H9 (cell line): Measurements from ENCODE around the gene CYP2J2. TPM values are rescaled to one million over a fixed set of nuclear protein-coding genes. Genes with fewer than 3 reads are reported as not detected.
"Not testable (repeated sequence)": the region's sequence is repeated elsewhere in the genome, so short reads cannot be mapped to it uniquely, and the experiment has no call there.

Source experiments
- DNase-seq: peaks from one replicate; pipeline ENCODE4 v3.0.0-alpha.2; 2017
- H2AFZ ChIP-seq: one replicate; pipeline ENCODE4 v1.6.1; 2013; ENCODE audit warnings: mild to moderate bottlenecking, low read length, control low read depth, moderate library complexity
- H2AK5ac ChIP-seq: 2 replicates; pipeline ENCODE4 v1.6.1; 2013; ENCODE audit warnings: low read length, control low read depth, mixed read lengths; ENCODE audit not compliant: insufficient read length
- H2BK120ac ChIP-seq: one replicate; pipeline ENCODE4 v1.6.1; 2013; ENCODE audit warnings: low read depth, mild to moderate bottlenecking, low read length, control low read depth, inconsistent platforms; ENCODE audit not compliant: poor library complexity, severe bottlenecking
- H2BK12ac ChIP-seq: 2 replicates; pipeline ENCODE4 v1.6.1; 2013; ENCODE audit warnings: low read length, control low read depth, mixed read lengths, low read depth; ENCODE audit not compliant: insufficient read length
- H2BK15ac ChIP-seq: 2 replicates; pipeline ENCODE4 v1.6.1; 2013; ENCODE audit warnings: low read depth, low read length, control low read depth
- H2BK20ac ChIP-seq: one replicate; pipeline ENCODE4 v1.6.1; 2013; ENCODE audit warnings: low read depth, mild to moderate bottlenecking, low read length, control low read depth, inconsistent platforms; ENCODE audit not compliant: poor library complexity, severe bottlenecking
- H2BK5ac ChIP-seq: 2 replicates; pipeline ENCODE4 v1.6.1; 2013; ENCODE audit warnings: low read length, control low read depth, mixed read lengths; ENCODE audit not compliant: insufficient read length
- H3K14ac ChIP-seq: 2 replicates; pipeline ENCODE4 v1.6.1; 2013; ENCODE audit warnings: low read length, control low read depth; ENCODE audit not compliant: insufficient read depth
- H3K18ac ChIP-seq: 2 replicates; pipeline ENCODE4 v1.6.1; 2013; ENCODE audit warnings: low read depth, mild to moderate bottlenecking, mixed read lengths, low read length, control low read depth; ENCODE audit not compliant: insufficient read length
- H3K23ac ChIP-seq: 2 replicates; pipeline ENCODE4 v1.6.1; 2013; ENCODE audit warnings: low read length, control low read depth, mixed read lengths, low read depth; ENCODE audit not compliant: insufficient read length
- H3K23me2 ChIP-seq: 2 replicates; pipeline ENCODE4 v1.6.1; 2013; ENCODE audit warnings: low read depth, mild to moderate bottlenecking, mixed read lengths, low read length, control low read depth; ENCODE audit not compliant: insufficient read length, poor library complexity, severe bottlenecking
- H3K27ac ChIP-seq: 2 replicates; pipeline ENCODE4 v1.5.1; 2013; ENCODE audit warnings: low read length, control low read depth, mixed read lengths, low read depth; ENCODE audit not compliant: insufficient read length
- H3K27me3 ChIP-seq: 2 replicates; pipeline ENCODE4 v1.6.1; 2013; ENCODE audit warnings: low read length, control low read depth, inconsistent platforms; ENCODE audit not compliant: insufficient read depth
- H3K4ac ChIP-seq: 2 replicates; pipeline ENCODE4 v1.6.1; 2013; ENCODE audit warnings: low read depth, mild to moderate bottlenecking, control low read depth, inconsistent platforms, low read length, moderate library complexity
- H3K4me1 ChIP-seq: 2 replicates; pipeline ENCODE4 v1.6.1; 2013; ENCODE audit warnings: low read length, control low read depth, inconsistent platforms; ENCODE audit not compliant: insufficient read depth
- H3K4me2 ChIP-seq: 2 replicates; pipeline ENCODE4 v1.6.1; 2013; ENCODE audit warnings: low read length, control low read depth, mixed read lengths; ENCODE audit not compliant: insufficient read length, insufficient read depth
- H3K56ac ChIP-seq: 2 replicates; pipeline ENCODE4 v1.6.1; 2013; ENCODE audit warnings: low read depth, mild to moderate bottlenecking, mixed read lengths, low read length, control low read depth; ENCODE audit not compliant: insufficient read length
- H3K79me1 ChIP-seq: 2 replicates; pipeline ENCODE4 v1.6.1; 2013; ENCODE audit warnings: low read depth, mild to moderate bottlenecking, moderate library complexity, low read length, control low read depth, inconsistent platforms; ENCODE audit not compliant: insufficient read depth, poor library complexity, severe bottlenecking
- H3K79me2 ChIP-seq: 2 replicates; pipeline ENCODE4 v1.6.1; 2013; ENCODE audit warnings: low read length, control low read depth, inconsistent platforms; ENCODE audit not compliant: insufficient read depth
- H3K9ac ChIP-seq: 2 replicates; pipeline ENCODE4 v1.6.1; 2013; ENCODE audit warnings: low read length, control low read depth, mixed read lengths; ENCODE audit not compliant: insufficient read length; ENCODE audit errors: extremely low read depth
- H3K9me3 ChIP-seq: one replicate; pipeline ENCODE4 v1.6.1; 2013; ENCODE audit warnings: low read depth, low read length, inconsistent platforms; ENCODE audit not compliant: control insufficient read depth
- H3T11ph ChIP-seq: one replicate; pipeline ENCODE4 v1.6.1; 2013; ENCODE audit warnings: mild to moderate bottlenecking, low read length, control low read depth, inconsistent platforms
- H4K20me1 ChIP-seq: one replicate; pipeline ENCODE4 v1.6.1; 2013; ENCODE audit not compliant: control insufficient read depth, insufficient read length, insufficient read depth
- H4K5ac ChIP-seq: 2 replicates; pipeline ENCODE4 v1.6.1; 2013; ENCODE audit warnings: low read depth, mild to moderate bottlenecking, mixed read lengths, low read length, control low read depth; ENCODE audit not compliant: insufficient read length
- H4K8ac ChIP-seq: replicated peaks from 2 replicates; pipeline ENCODE4 v1.6.1; 2013; ENCODE audit warnings: low read length, control low read depth, mixed read lengths, low read depth; ENCODE audit not compliant: insufficient read length
- H4K91ac ChIP-seq: 2 replicates; pipeline ENCODE4 v1.6.1; 2013; ENCODE audit warnings: low read depth, mild to moderate bottlenecking, moderate library complexity, mixed read lengths, low read length, control low read depth; ENCODE audit not compliant: insufficient read length
- H3K27ac Mint-ChIP-seq, 3 experiments: 2 replicates in 2 of 3; 3 replicates in 1 of 3; pipeline ENCODE4 v1.8.0; 2020 to 2021; ENCODE audit warnings: mixed read lengths in 3 of 3, mild to moderate bottlenecking in 1 of 3, moderate library complexity in 1 of 3
- H3K27me3 Mint-ChIP-seq: 2 replicates; pipeline ENCODE4 v1.8.0; 2021; ENCODE audit warnings: low read depth, mild to moderate bottlenecking, moderate library complexity, mixed read lengths
- H3K36me3 Mint-ChIP-seq, 3 experiments: 2 replicates in 2 of 3; 3 replicates in 1 of 3; pipeline ENCODE4 v1.8.0; 2020 to 2021; ENCODE audit warnings: low read depth in 3 of 3, mixed read lengths in 3 of 3; ENCODE audit not compliant: insufficient read depth in 1 of 3
- H3K4me1 Mint-ChIP-seq, 2 experiments: 2 replicates each; pipeline ENCODE4 v1.8.0; 2020; ENCODE audit warnings: mixed read lengths in 2 of 2
- H3K4me3 Mint-ChIP-seq, 2 experiments: 2 replicates in 1 of 2; 3 replicates in 1 of 2; pipeline ENCODE4 v1.8.0; 2020 to 2021; ENCODE audit warnings: mild to moderate bottlenecking in 2 of 2, mixed read lengths in 2 of 2, moderate library complexity in 1 of 2
- H3K9me3 Mint-ChIP-seq, 2 experiments: 2 replicates in 1 of 2; 3 replicates in 1 of 2; pipeline ENCODE4 v1.8.0; 2020; ENCODE audit warnings: mild to moderate bottlenecking in 2 of 2, mixed read lengths in 2 of 2, moderate library complexity in 1 of 2
- WGBS: extraction: QIAGEN DNeasy Blood & Tissue Kit; methylation state at CpG from one replicate; pipeline ENCODE4 v1.1.7; 2013; ENCODE audit warnings: missing lambda C conversion rate, low lambda C conversion rate, mixed read lengths; ENCODE audit not compliant: insufficient read length; ENCODE audit errors: extremely low coverage; 5-methylcytosine and 5-hydroxymethylcytosine counted together
- total RNA-seq: library from RNA; stranded (reverse); gene quantifications from 2 replicates; pipeline ENCODE4 v1.2.1, GENCODE V29; 2021
- TF ChIP-seq, protein P1 (sequence below): fragments of 200-600 bp; sonication (generic); conservative IDR thresholded peaks from 3 replicates; pipeline ENCODE4 v1.8.0; 2021; ENCODE audit warnings: antibody characterized with exemption, mild to moderate bottlenecking

Gene CYP2J2
- total RNA-seq, 1 experiment from 2014 or later: 0.57 TPM

GRCh38 chr1:59915516-59915915 lies 11.1 kb downstream of the CYP2J2 start:
- H3K14ac ChIP-seq: no peak overlapping the region
- no peak overlapping the region for H2BK5ac ChIP-seq
- no peak overlapping the region for H3K27ac Mint-ChIP-seq
- no peaks in the 10 kb centered on the region for H3K79me2 ChIP-seq
- no peak overlapping the region for H4K8ac ChIP-seq
- no peaks in the 10 kb centered on the region for H3K27me3 ChIP-seq
- no peaks in the 10 kb centered on the region for H3K4me1 ChIP-seq
- H2BK15ac ChIP-seq: no peak overlapping the region
- no peaks in the 10 kb centered on the region for H3K36me3 Mint-ChIP-seq
- H3K4ac ChIP-seq: no peak overlapping the region
- no peak overlapping the region for H2AK5ac ChIP-seq
- no peak for DNase-seq
- H3K9ac ChIP-seq: no peak overlapping the region
- no peak overlapping the region for H4K91ac ChIP-seq
- no peak overlapping the region for H3K4me3 Mint-ChIP-seq
- H3K9me3 Mint-ChIP-seq: no peaks in the 10 kb centered on the region
- H3K4me2 ChIP-seq: no peak overlapping the region
- TF ChIP-seq, protein P1, sequence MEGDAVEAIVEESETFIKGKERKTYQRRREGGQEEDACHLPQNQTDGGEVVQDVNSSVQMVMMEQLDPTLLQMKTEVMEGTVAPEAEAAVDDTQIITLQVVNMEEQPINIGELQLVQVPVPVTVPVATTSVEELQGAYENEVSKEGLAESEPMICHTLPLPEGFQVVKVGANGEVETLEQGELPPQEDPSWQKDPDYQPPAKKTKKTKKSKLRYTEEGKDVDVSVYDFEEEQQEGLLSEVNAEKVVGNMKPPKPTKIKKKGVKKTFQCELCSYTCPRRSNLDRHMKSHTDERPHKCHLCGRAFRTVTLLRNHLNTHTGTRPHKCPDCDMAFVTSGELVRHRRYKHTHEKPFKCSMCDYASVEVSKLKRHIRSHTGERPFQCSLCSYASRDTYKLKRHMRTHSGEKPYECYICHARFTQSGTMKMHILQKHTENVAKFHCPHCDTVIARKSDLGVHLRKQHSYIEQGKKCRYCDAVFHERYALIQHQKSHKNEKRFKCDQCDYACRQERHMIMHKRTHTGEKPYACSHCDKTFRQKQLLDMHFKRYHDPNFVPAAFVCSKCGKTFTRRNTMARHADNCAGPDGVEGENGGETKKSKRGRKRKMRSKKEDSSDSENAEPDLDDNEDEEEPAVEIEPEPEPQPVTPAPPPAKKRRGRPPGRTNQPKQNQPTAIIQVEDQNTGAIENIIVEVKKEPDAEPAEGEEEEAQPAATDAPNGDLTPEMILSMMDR: no peak
- WGBS: no CpG with 5 or more reads among the region's 1 CpG
- H3K27me3 Mint-ChIP-seq: no peaks in the 10 kb centered on the region; the same call in none of the 2 replicates
- H3K23ac ChIP-seq: no peak overlapping the region
- no peak overlapping the region for H2AFZ ChIP-seq
- no peak overlapping the region for H3K56ac ChIP-seq
- H2BK12ac ChIP-seq: no peak overlapping the region
- H3K9me3 ChIP-seq: no peaks in the 10 kb centered on the region
- H2BK120ac ChIP-seq: no peak overlapping the region
- no peaks in the 10 kb centered on the region for H3K79me1 ChIP-seq
- no peaks in the 10 kb centered on the region for H3K23me2 ChIP-seq
- no peak overlapping the region for H3K27ac ChIP-seq
- H3K18ac ChIP-seq: no peak overlapping the region
- H4K20me1 ChIP-seq: no peaks in the 10 kb centered on the region
- H3K4me1 Mint-ChIP-seq: no peaks in the 10 kb centered on the region
- no peak overlapping the region for H3T11ph ChIP-seq
- no peak overlapping the region for H2BK20ac ChIP-seq
- no peak overlapping the region for H4K5ac ChIP-seq

DNA sequence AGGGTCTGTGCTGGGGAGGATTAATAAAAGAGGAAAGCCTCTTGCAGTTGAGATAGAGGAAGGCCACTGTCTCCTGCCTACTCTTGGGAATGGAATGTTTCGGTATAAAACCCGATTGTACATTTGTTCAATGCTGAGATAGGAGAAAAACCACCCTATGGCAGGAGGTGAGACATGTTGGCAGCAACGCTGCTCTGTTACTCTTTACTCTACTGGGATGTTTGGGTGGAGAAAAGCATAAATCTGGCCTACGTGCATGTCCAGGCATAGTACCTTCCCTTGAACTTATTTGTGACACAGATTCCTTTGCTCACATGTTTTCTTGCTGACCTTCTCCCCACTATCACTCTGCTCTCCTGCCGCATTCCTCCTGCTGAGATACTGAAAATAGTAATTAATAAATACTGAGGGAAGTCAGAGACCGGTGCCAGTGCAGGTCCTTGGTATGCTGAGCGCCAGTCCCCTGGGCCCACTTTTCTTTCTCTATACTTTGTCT lies 11.7 kb downstream of the CYP2J2 start:
- H3T11ph ChIP-seq, H3K4me1 Mint-ChIP-seq, H2AK5ac ChIP-seq, H2BK20ac ChIP-seq, H4K20me1 ChIP-seq, H3K23ac ChIP-seq, H3K27ac ChIP-seq, H3K9me3 ChIP-seq, H3K4ac ChIP-seq, H3K27ac Mint-ChIP-seq, H3K79me1 ChIP-seq, H3K9me3 Mint-ChIP-seq, H3K4me3 Mint-ChIP-seq, H2BK12ac ChIP-seq, H3K4me2 ChIP-seq, H2BK120ac ChIP-seq, H3K23me2 ChIP-seq, H2AFZ ChIP-seq, H3K27me3 ChIP-seq, H4K5ac ChIP-seq, H4K91ac ChIP-seq, H3K36me3 Mint-ChIP-seq, H2BK5ac ChIP-seq, H3K18ac ChIP-seq, H3K4me1 ChIP-seq, H2BK15ac ChIP-seq, H3K79me2 ChIP-seq, DNase-seq, H4K8ac ChIP-seq, H3K27me3 Mint-ChIP-seq, H3K14ac ChIP-seq, H3K9ac ChIP-seq, H3K56ac ChIP-seq: not testable (repeated sequence)
- no CpG with 5 or more reads among the region's 7 CpGs for WGBS
